ENCODE results near the gene TTC13. TPM values are rescaled to one million over a fixed set of nuclear protein-coding genes. Genes with fewer than 3 reads are reported as not detected.

The TTC13 gene
- total RNA-seq, 4 donors from 2014 or later: 17.3 to 106 (median 42.6) TPM

- TF ChIP-seq CTCF (IDR thresholded peaks at IDR 0.05) (no peak), POLR2A (IDR thresholded peaks at IDR 0.05) (no peak)
These were observed 65.2 kb downstream of the TTC13 start for GRCh38 chr1:230913496-230913895.

GRCh38 chr1:230910755-230911117 lies 67.9 kb downstream of the TTC13 start:
- Histone ChIP-seq H3K9me3 (no peaks in the 10 kb centered on the region), H3K4me1 (no peaks in the 10 kb centered on the region), H3K27ac (no peak overlapping the region), H3K36me3 (peaks cover 0 to 73% (median 0%) of the 10 kb centered on the region in 3 donors), H3K4me3 (no peak overlapping the region), H3K27me3 (no peaks in the 10 kb centered on the region)
- TF ChIP-seq POLR2A (IDR thresholded peaks at IDR 0.05) (no peak), CTCF (IDR thresholded peaks at IDR 0.05) (no peak)
- no peak for DNase-seq

More at GRCh38 chr1:230913496-230913895, 65.2 kb downstream of the TTC13 start:
- H3K27me3 ChIP-seq: no peaks in the 10 kb centered on the region
- H3K4me1 ChIP-seq: no peaks in the 10 kb centered on the region
- peaks cover 0 to 62% (median 0%) of the 10 kb centered on the region in 3 donors for H3K36me3 ChIP-seq
- no peak overlapping the region for H3K27ac ChIP-seq
- H3K9me3 ChIP-seq: no peaks in the 10 kb centered on the region
- DNase-seq: no peak
- H3K4me3 ChIP-seq: no peak overlapping the region

GRCh38 chr1:230909974-230910754 lies 68.5 kb downstream of the TTC13 start:
- Histone ChIP-seq H3K27me3 (no peaks in the 10 kb centered on the region), H3K4me1 (no peaks in the 10 kb centered on the region), H3K27ac (no peak overlapping the region), H3K4me3 (no peak overlapping the region), H3K9me3 (no peaks in the 10 kb centered on the region), H3K36me3 (peaks cover 0 to 75% (median 0%) of the 10 kb centered on the region in 3 donors)
- DNase-seq: no peak
- TF ChIP-seq POLR2A (IDR thresholded peaks at IDR 0.05) (no peak), CTCF (IDR thresholded peaks at IDR 0.05) (no peak)

- Histone ChIP-seq H3K27ac (no peak overlapping the region), H3K4me1 (no peaks in the 10 kb centered on the region), H3K36me3 (peaks cover 0 to 63% (median 0%) of the 10 kb centered on the region in 3 donors), H3K9me3 (no peaks in the 10 kb centered on the region), H3K4me3 (no peak overlapping the region), H3K27me3 (no peaks in the 10 kb centered on the region)
- no peak for DNase-seq
- TF ChIP-seq POLR2A (IDR thresholded peaks at IDR 0.05): no peak
- TF ChIP-seq CTCF (IDR thresholded peaks at IDR 0.05): no peak
These were observed 71.0 kb downstream of the TTC13 start for GRCh38 chr1:230907472-230908205.

- H3K27me3 ChIP-seq: no peaks in the 10 kb centered on the region
- H3K4me1 ChIP-seq: no peaks in the 10 kb centered on the region
- TF ChIP-seq POLR2A (IDR thresholded peaks at IDR 0.05) (no peak), CTCF (IDR thresholded peaks at IDR 0.05) (no peak)
- no peak overlapping the region for H3K27ac ChIP-seq
- H3K9me3 ChIP-seq: no peaks in the 10 kb centered on the region
- H3K36me3 ChIP-seq: peaks cover 0 to 51% (median 0%) of the 10 kb centered on the region in 3 donors
- H3K4me3 ChIP-seq: no peak overlapping the region
- no peak for DNase-seq
These were observed 72.4 kb downstream of the TTC13 start for GRCh38 chr1:230906226-230906625.

All from Peyer's patch (tissue), 4 donors.